ENCODE data around the gene GPX2.

Gene GPX2

DNA sequence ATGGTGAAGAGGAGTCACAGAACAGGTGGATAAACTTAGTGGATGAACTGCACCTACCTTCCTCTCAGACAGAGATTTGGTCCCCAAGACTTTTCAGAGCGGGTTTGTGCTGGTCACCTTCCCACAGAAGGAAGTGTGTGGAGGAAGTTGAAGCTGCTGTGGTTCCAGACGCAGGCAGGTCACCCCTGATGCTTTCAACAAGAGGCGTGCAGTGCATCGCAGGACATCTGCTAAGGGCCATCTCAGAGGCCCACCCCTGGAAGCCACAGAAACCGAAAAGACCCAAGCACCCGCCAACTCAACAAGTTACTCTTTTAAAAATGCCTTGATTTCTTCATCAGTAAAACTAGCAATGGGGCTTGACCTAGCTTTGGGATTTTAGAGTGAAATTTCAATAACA lies 1.0 kb upstream of the GPX2 start:
- Histone ChIP-seq H3K36me3 (ENCODE audit: insufficient read depth, low read length) (peaks cover 40% of the 10 kb centered on the region), H3K4me1 (ENCODE audit: insufficient read depth, low read length) (no peaks in the 10 kb centered on the region), H2AFZ (ENCODE audit: low read depth, low read length) (no peak overlapping the region)

DNA sequence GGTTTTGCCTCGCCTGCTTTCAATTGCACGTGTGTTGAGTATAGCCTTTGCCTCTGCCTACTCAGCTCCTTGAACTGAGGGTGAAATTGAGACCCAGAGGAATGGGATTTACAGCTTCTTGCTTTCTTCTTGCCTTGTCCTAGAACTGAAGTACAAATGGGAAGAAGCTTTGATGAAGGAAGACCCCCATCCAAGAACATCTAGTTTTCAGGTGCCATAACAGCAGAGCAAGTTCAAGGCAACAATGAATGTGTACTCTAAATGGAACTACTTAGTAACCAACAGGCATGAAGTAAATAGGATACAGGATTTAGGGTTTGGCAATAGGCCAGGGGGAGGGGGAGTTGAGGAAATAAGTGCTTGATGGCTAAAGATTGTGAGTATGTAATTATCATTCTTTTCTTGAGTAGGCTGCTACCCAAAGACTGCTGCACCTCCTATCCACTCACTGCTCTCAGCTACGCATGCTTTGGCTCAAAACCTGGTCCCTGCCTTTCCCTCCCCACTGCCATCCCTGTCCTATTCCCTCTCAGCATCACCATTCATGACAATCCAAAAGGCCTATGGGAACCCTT lies 2.1 kb downstream of the GPX2 start:
- Histone ChIP-seq H3K9me3 (ENCODE audit: low read length) (no peaks in the 10 kb centered on the region), H3K36me3 (ENCODE audit: insufficient read depth, low read length) (peaks cover 29% of the 10 kb centered on the region), H2AFZ (ENCODE audit: low read depth, low read length) (no peak overlapping the region), H3K4me1 (ENCODE audit: insufficient read depth, low read length) (no peaks in the 10 kb centered on the region), H3K4me3 (ENCODE audit: low read length) (no peak overlapping the region), H3K27me3 (ENCODE audit: insufficient read depth, low read length) (no peaks in the 10 kb centered on the region)

More for the DNA sequence above, 1.0 kb upstream of the GPX2 start:
- Histone ChIP-seq H3K27me3 (ENCODE audit: insufficient read depth, low read length) (no peaks in the 10 kb centered on the region), H3K9me3 (ENCODE audit: low read length) (no peaks in the 10 kb centered on the region), H3K4me3 (ENCODE audit: low read length) (no peak overlapping the region)

DNA sequence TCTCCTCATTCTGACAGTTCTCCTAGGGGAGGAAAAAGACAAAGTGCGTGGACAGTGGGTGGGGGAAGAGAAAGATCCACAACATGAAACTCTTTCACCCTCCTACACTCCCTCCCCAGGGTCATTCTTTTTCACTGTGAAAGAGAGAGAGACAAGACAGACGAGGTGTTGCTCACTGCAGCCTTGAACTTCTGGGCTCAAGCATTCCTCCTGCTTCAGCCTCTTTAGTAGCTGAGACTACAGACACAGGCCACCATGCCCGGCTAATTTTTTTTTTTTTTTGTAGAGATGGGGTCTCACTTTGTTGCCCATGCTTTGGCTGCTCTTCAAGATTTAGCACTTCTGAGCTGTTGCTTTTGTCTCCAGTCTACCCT lies 2.7 kb downstream of the GPX2 start:
- Histone ChIP-seq H3K4me1 (ENCODE audit: insufficient read depth, low read length) (no peaks in the 10 kb centered on the region), H2AFZ (ENCODE audit: low read depth, low read length) (no peak overlapping the region), H3K36me3 (ENCODE audit: insufficient read depth, low read length) (peaks cover 28% of the 10 kb centered on the region), H3K4me3 (ENCODE audit: low read length) (no peak overlapping the region), H3K27me3 (ENCODE audit: insufficient read depth, low read length) (no peaks in the 10 kb centered on the region), H3K9me3 (ENCODE audit: low read length) (no peaks in the 10 kb centered on the region)

DNA sequence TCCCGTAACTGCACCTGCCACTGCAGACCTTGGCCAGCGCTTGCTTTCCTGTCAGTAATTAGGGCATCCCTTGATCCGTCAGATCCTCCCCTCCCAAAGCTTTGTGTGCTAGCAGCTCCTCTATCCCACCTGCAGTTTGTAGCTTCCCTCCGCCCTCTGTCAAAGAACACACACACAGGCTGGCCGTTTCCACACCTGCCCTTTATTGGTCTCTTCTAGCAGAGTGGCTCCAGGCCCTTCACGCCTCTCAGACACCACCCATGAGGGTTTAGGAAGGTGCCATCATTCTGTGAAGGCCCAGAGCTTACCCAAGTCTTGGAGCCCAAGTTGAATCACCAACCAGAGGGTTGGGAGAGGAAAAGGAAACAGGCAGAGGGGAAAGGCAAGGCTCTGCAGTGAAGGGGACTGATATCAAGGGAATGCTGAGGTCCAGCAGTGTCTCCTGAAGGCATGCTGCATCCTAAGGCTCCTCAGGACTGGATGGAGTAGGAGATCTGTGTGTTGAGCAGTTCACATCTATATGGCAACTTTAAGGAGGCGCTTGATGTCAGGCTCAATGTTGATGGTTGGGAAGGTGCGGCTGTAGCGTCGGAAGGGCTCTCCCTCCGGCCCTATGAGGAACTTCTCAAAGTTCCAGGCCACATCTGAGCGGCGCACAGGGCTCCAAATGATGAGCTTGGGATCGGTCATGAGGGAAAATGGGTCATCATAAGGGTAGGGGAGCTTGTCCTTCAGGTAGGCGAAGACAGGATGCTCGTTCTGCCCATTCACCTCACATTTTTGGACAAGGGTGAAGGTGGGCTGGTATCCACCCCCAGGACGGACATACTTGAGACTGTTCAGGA lies 3.4 kb downstream of the GPX2 start:
- Histone ChIP-seq H3K27me3 (ENCODE audit: insufficient read depth, low read length) (no peaks in the 10 kb centered on the region), H3K4me3 (ENCODE audit: low read length) (no peak overlapping the region), H3K36me3 (ENCODE audit: insufficient read depth, low read length) (peaks cover 29% of the 10 kb centered on the region), H3K9me3 (ENCODE audit: low read length) (no peaks in the 10 kb centered on the region), H3K4me1 (ENCODE audit: insufficient read depth, low read length) (no peaks in the 10 kb centered on the region), H2AFZ (ENCODE audit: low read depth, low read length) (no peak overlapping the region)

DNA sequence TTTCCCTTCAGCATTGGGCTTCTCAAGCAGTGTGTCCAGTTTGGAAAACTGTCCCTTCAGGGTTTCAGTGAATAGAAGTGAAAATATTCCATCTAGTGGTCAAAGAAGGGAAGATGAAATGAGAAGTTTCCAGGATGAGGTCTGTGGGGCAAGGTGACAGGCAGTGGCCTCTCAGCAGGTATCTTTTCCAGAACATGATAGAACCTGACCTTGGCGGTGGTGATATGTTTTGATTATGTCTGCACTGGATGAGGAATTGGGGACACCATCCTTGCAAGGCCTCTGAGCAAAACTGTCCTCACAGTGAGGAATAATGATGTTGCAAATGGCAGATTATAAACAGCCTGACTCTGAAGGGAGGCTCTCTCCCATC lies 4.7 kb downstream of the GPX2 start:
- Histone ChIP-seq H2AFZ (ENCODE audit: low read depth, low read length) (no peak overlapping the region), H3K4me3 (ENCODE audit: low read length) (no peak overlapping the region), H3K9me3 (ENCODE audit: low read length) (no peaks in the 10 kb centered on the region), H3K36me3 (ENCODE audit: insufficient read depth, low read length) (peaks cover 32% of the 10 kb centered on the region), H3K27me3 (ENCODE audit: insufficient read depth, low read length) (no peaks in the 10 kb centered on the region), H3K4me1 (ENCODE audit: insufficient read depth, low read length) (no peaks in the 10 kb centered on the region)

DNA sequence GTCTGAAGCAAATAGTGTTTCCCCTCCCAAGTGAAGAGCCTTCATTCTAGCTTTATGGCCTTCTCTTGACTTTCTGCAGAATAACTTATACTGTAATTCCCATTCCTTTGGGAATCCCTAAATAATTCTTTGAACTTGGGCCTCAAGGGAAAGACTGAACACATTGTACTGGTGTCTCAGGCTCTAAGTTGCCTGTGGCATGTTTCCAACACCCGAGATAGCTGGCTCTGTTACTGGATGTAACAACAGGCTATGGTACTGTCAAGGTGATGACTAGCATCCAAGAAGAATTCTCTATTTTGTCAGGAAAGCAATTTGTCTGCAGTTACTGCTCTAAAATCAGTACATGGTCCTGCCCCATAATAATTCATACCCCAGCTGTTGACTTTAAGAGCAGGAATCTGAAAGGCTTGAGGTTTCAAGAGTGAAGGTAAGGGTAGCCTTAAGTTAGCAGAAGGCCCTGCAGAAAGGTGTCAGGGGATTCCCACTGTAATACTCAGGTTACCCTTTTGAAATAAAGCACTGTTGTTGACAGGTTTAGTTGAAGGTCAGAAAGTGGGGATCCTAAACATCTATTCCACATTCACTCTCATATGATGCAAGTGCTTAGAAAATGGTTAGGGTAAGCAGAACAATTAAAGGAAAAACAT lies 5.2 kb downstream of the GPX2 start:
- no peaks in the 10 kb centered on the region for H3K9me3 ChIP-seq (ENCODE audit: low read length)
- peaks cover under 1% of the 10 kb centered on the region for H3K4me1 ChIP-seq (ENCODE audit: insufficient read depth, low read length)
- peaks cover 33% of the 10 kb centered on the region for H3K36me3 ChIP-seq (ENCODE audit: insufficient read depth, low read length)
- no peaks in the 10 kb centered on the region for H3K27me3 ChIP-seq (ENCODE audit: insufficient read depth, low read length)
- H3K4me3 ChIP-seq (ENCODE audit: low read length): no peak overlapping the region
- H2AFZ ChIP-seq (ENCODE audit: low read depth, low read length): no peak overlapping the region

DNA sequence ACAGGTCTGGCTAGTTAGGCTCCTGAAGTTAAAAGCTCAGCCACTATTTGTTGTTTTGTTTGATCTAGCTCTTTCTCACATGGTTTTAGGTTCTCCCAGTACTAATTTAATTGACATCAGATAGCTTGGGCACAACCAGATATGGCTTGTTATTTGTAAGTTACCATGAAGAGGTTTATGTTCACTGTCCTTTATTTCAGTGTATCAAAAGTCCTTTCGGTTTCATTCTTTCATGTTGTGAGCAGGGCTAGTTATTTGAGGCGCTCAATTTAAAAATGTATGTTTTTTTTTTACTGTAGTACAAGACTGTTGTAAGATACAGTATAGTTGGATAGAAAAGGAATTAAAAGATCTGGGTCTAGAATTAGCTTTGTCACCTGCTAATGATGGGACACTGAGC lies 7.0 kb downstream of the GPX2 start:
- H3K27me3 ChIP-seq (ENCODE audit: insufficient read depth, low read length): no peaks in the 10 kb centered on the region
- H3K4me3 ChIP-seq (ENCODE audit: low read length): no peak overlapping the region
- H2AFZ ChIP-seq (ENCODE audit: low read depth, low read length): no peak overlapping the region
- peaks cover 13% of the 10 kb centered on the region for H3K4me1 ChIP-seq (ENCODE audit: insufficient read depth, low read length)
- peaks cover 37% of the 10 kb centered on the region for H3K36me3 ChIP-seq (ENCODE audit: insufficient read depth, low read length)
- no peaks in the 10 kb centered on the region for H3K9me3 ChIP-seq (ENCODE audit: low read length)

DNA sequence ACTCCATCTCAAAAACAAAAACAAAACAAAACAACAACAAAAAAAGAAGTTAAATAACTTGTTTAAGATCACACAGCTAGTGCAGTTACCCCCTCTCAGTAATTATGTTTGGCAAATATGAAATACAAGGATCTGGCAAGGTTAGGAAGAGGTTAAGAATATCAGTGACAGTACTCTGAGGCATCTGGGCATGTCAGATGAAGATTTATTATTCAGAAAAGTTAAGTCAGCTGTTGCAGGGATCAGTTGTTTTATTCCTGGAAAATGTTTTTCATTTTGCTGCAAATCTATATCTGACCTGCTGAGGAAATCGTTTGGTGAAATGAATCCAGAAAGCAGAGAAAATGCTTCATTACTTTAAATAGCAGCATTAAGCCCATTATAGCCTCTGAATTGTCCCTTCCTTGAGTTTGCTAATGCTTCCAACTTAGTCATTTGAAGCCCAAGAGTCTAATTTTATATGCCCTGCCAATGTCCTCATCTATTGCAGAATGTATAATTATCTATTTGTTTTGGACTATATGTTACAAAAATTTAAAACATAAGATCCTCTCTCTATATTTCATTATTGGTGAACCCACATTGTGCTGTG lies 8.1 kb downstream of the GPX2 start:
- Histone ChIP-seq H3K36me3 (ENCODE audit: insufficient read depth, low read length) (peaks cover 37% of the 10 kb centered on the region), H3K9me3 (ENCODE audit: low read length) (no peaks in the 10 kb centered on the region), H2AFZ (ENCODE audit: low read depth, low read length) (no peak overlapping the region), H3K4me1 (ENCODE audit: insufficient read depth, low read length) (peaks cover 13% of the 10 kb centered on the region), H3K4me3 (ENCODE audit: low read length) (no peak overlapping the region), H3K27me3 (ENCODE audit: insufficient read depth, low read length) (no peaks in the 10 kb centered on the region)

DNA sequence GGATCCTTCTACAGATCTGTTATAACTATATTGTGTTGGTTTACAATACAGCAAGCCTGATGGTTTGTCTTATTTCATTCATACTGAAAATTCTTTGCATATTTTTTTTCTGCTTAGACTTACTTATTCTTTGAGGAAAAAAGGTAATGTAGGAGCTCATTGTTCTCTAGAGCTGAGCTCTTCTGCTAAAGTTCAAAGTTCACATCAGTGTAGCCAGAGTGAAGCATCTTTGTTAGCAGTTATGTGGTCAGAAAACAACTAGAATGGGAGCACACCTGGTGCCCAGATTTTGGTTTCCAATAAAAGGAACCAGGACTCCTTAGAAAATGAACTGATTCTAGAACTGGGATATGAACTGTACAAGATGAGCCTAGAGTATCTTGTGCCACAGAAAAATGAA lies 10.3 kb downstream of the GPX2 start:
- Histone ChIP-seq H3K9me3 (ENCODE audit: low read length) (no peaks in the 10 kb centered on the region), H3K36me3 (ENCODE audit: insufficient read depth, low read length) (peaks cover 50% of the 10 kb centered on the region), H3K4me1 (ENCODE audit: insufficient read depth, low read length) (peaks cover 13% of the 10 kb centered on the region), H3K4me3 (ENCODE audit: low read length) (no peak overlapping the region), H3K27me3 (ENCODE audit: insufficient read depth, low read length) (no peaks in the 10 kb centered on the region), H2AFZ (ENCODE audit: low read depth, low read length) (no peak overlapping the region)

DNA sequence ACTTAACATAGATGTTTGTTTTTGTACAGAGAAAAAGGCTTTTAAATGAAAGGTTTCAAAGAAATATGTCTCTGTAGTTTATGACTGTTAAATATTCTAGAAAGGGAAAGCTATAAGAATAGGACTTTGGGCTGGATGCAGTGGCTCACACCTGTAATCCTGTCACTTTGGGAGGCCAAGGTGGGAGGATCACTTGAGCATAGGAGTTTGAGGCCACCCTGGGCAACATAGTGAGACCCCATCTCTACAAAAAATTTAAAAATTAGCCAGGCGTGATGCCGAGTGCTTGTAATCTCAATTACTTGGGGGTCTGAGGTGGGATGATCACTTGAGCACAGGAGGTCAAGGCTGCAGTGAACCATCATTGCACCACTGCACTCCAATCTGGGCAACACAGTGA lies 11.4 kb downstream of the GPX2 start:
- H3K4me1 ChIP-seq (ENCODE audit: insufficient read depth, low read length): peaks cover 13% of the 10 kb centered on the region
- no peak overlapping the region for H2AFZ ChIP-seq (ENCODE audit: low read depth, low read length)
- H3K27me3 ChIP-seq (ENCODE audit: insufficient read depth, low read length): no peaks in the 10 kb centered on the region
- H3K9me3 ChIP-seq (ENCODE audit: low read length): no peaks in the 10 kb centered on the region
- H3K4me3 ChIP-seq (ENCODE audit: low read length): no peak overlapping the region
- peaks cover 60% of the 10 kb centered on the region for H3K36me3 ChIP-seq (ENCODE audit: insufficient read depth, low read length)

DNA sequence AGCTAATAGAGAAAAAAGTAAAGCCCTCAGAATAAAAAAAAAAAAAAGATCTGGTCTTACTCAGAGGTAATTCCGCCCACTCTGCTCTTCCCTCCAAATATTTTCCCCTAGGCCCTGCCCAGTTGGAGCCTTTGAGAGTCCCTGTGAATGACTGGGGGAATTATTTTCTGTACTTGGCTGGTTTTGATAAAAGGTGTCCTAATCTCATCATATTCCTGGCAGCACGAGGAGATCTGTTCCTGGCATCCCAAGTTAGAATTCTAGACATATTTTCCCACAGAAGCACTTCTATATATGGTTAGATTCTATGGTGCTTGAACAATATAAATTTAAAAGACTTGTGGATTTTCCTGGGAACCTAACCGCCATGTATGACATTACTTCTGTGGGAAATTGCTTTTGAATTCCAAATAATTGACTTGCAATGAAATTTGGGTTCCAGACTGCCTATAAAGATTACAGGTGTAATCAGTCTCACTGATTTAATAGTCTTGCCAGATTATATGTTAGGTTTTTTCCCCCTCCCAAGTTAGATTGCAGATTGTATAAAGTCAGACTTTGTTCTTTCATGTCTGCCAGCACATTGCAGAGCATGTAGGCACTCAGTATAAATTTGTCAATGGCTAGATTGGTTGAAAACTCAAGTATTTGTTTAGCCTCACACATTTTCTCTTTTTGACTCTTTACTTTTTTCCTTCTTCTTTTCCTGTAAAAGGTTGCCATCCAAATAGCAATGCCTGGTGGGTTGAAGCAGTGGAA lies 12.3 kb downstream of the GPX2 start:
- H2AFZ ChIP-seq (ENCODE audit: low read depth, low read length): no peak overlapping the region
- H3K4me3 ChIP-seq (ENCODE audit: low read length): no peak overlapping the region
- no peaks in the 10 kb centered on the region for H3K27me3 ChIP-seq (ENCODE audit: insufficient read depth, low read length)
- no peaks in the 10 kb centered on the region for H3K9me3 ChIP-seq (ENCODE audit: low read length)
- peaks cover 62% of the 10 kb centered on the region for H3K36me3 ChIP-seq (ENCODE audit: insufficient read depth, low read length)
- H3K4me1 ChIP-seq (ENCODE audit: insufficient read depth, low read length): peaks cover 13% of the 10 kb centered on the region

DNA sequence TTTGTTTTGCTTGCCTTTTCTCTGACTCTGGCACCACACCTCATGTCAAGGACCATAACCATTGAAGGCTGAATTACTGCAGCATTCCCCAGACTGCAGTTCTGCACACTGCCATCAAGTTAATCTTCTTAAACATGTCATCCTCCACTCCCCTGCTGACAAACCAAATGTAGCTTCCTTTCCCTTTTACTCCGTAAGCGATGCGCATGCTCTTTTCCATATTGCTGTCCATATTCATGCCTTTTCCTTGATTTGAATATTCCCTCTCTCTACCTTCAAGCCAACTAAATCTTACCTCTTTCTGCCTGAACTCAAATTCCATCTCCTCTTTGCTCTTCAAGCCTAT lies 13.6 kb downstream of the GPX2 start:
- Histone ChIP-seq H3K9me3 (ENCODE audit: low read length) (no peaks in the 10 kb centered on the region), H3K4me3 (ENCODE audit: low read length) (no peak overlapping the region), H2AFZ (ENCODE audit: low read depth, low read length) (no peak overlapping the region), H3K36me3 (ENCODE audit: insufficient read depth, low read length) (peaks cover 69% of the 10 kb centered on the region), H3K4me1 (ENCODE audit: insufficient read depth, low read length) (peaks cover 13% of the 10 kb centered on the region), H3K27me3 (ENCODE audit: insufficient read depth, low read length) (no peaks in the 10 kb centered on the region)
